ENCODE results near the gene NEGR1. TPM values are rescaled to one million over a fixed set of nuclear protein-coding genes. Genes with fewer than 3 reads are reported as not detected.

Gene NEGR1
- total RNA-seq, 1 experiment from 2014 or later: 0.05 TPM

GRCh38 chr1:72122099-72122880 lies 160.0 kb downstream of the NEGR1 start:
- ChIA-PET CTCF (no interaction called here), POLR2A (no interaction called here)

More at GRCh38 chr1:72122099-72122880, 160.0 kb downstream of the NEGR1 start:
- TF ChIP-seq ATF3 (IDR thresholded peaks at IDR 0.05): no peak
- no peak for TF ChIP-seq JUND (IDR thresholded peaks at IDR 0.05)
- TF ChIP-seq EZH2phosphoT487 (IDR thresholded peaks at IDR 0.05; ENCODE audit: borderline replicate concordance): no peak
- no peak for TF ChIP-seq POLR2AphosphoS5 (IDR thresholded peaks at IDR 0.05; ENCODE audit: low read depth, low read length)
- TF ChIP-seq SRF (IDR thresholded peaks at IDR 0.05; ENCODE audit: low read depth): no peak
- TF ChIP-seq CEBPB (IDR thresholded peaks at IDR 0.05; ENCODE audit: low read depth): no peak
- no peak for TF ChIP-seq ZBTB33 (IDR thresholded peaks at IDR 0.05; ENCODE audit: extremely low read depth, insufficient replicate concordance, low read length)
- TF ChIP-seq POLR2A (IDR thresholded peaks at IDR 0.05; ENCODE audit: borderline replicate concordance, extremely low read depth, insufficient read depth, insufficient read length): no peak
- TF ChIP-seq YY1 (IDR thresholded peaks at IDR 0.05; ENCODE audit: extremely low read depth, insufficient replicate concordance, low read depth, low read length): no peak
- H3K4me1 ChIP-seq (ENCODE audit: control insufficient read depth in 1 of 2, insufficient read depth in 2 of 2, low read length in 2 of 2): no peaks in the 10 kb centered on the region
- H3K4me2 ChIP-seq (ENCODE audit: low read length): no peak overlapping the region
- H2AFZ ChIP-seq (ENCODE audit: low read depth, low read length, poor library complexity, severe bottlenecking): no peak overlapping the region
- no peak overlapping the region for H3K4me3 ChIP-seq (replicated peaks in 1 of 2; ENCODE audit: low read depth in 1 of 2, low read length in 2 of 2)
- no peak for ATAC-seq
- H3K9me2 ChIP-seq (ENCODE audit: insufficient read depth): no peaks in the 10 kb centered on the region
- H3K27me3 ChIP-seq (ENCODE audit: insufficient read depth, low read length): no peaks in the 10 kb centered on the region
- H3K9me3 ChIP-seq (ENCODE audit: control insufficient read depth in 1 of 2, insufficient read depth in 1 of 2, low read depth in 1 of 2, low read length in 2 of 2): peaks cover 0 to 2% of the 10 kb centered on the region in 2 experiments; a peak in 1 of 4 replicates
- no peaks in the 10 kb centered on the region for H3K79me2 ChIP-seq (ENCODE audit: insufficient read depth, low read length)
- intact Hi-C loops (cut with micrococcal nuclease): no loop called here
- no peaks in the 10 kb centered on the region for H3K36me3 ChIP-seq (ENCODE audit: control insufficient read depth in 1 of 2, insufficient read depth in 2 of 2, low read length in 2 of 2)
- RAD21 ChIA-PET (ENCODE audit: low non-redundant PET in 1 of 2, low total read pairs in 2 of 2, uncharacterized antibody in 2 of 2, unreplicated experiment in 2 of 2): no interaction called here
- no peak overlapping the region for H3K27ac ChIP-seq (ENCODE audit: low read depth, low read length)
- no peak for DNase-seq (ENCODE audit: low read depth, low spot score)
- H3K9ac ChIP-seq (ENCODE audit: low read length): no peak overlapping the region
- H4K20me1 ChIP-seq (ENCODE audit: insufficient read depth): no peaks in the 10 kb centered on the region
- no TSS peak for BruUV-seq (replicated peaks)
